HG03575 (cell line): ENCODE measurements around the gene YWHAB.

ENCODE experiments used
- ATAC-seq: cut with Tn5 transposase; IDR thresholded peaks from one replicate; pipeline ENCODE4 v1.9.1; 2021; ENCODE audit not compliant: unreplicated experiment, insufficient number of reproducible peaks, low FRiP score; ENCODE audit errors: extremely low read depth

YWHAB gene

DNA sequence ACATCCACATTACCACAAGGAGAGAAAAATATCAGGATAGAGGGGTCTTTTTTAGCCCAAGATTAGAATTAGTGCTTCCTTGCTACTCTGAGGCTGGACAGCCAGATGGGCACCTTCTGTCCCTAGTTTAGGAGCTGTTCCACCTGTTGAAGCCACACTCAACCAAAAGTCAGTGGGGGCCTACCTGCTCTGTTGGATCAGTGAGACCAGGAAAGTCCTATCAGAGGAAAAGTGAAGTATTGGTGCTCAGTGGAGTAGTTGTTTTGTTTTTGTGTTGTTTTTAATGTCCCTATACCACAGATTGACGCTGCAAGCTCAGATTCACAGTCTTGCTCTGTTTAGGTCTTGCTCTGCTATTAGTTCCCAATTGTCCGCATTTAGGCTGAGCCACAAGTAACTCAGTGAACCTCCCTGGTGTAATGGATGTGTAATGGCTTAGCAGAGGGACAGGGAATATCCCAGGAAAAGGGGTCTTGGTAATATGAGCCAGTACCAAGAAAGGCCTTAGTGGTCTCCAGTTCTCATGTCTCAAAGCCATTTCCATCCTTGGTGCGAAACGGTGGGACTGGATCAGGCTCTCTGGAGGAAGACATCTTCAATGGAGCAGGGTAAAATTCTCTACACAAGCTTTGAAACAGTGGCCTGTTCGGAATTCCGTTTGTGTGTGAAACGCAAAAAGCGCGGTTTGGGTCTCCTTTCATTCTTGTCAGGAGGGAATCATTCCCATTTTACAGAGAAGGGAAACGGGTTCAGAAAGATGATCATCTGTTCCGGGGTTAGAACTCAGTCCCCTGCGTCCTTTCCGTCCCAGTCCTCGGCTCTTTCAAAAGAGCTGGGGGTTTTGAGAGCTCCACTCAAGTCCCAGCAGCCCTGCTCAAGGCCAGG lies 23.7 kb downstream of the YWHAB start:
- no peak for ATAC-seq

- ATAC-seq, result no peak
These were observed 24.6 kb downstream of the YWHAB start, which contains the start of gene PABPC1L for GRCh38 chr20:44909872-44910689. Gene PABPC1L, plus strand, starts transcription at chr20:44910060. Its CDS starts 84 bp downstream, at chr20:44910144.

GRCh38 chr20:44910690-44911262 lies 25.3 kb downstream of the YWHAB start:
- ATAC-seq, result no peak

- ATAC-seq, result no peak
These were observed 25.9 kb downstream of the YWHAB start for GRCh38 chr20:44911264-44911921.

DNA sequence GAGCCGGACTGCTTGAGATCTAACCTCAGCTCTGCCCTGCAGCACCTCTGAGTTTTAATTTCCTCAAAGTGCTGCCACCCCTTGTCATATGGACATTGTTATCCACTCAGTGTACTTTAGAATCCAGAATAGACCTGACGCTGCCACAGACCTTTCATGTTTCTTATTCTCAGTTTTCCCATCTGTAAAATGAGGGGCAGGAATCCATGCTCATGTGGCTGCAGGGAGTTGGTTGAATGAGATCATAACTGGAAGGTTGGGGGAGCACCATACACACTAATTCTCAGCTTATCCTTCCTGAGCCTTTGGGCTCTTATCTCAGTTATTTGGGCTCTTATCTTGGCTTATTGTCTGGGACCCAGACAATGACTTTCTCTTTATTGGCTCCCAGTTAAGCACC lies 26.7 kb downstream of the YWHAB start:
- no peak for ATAC-seq

DNA sequence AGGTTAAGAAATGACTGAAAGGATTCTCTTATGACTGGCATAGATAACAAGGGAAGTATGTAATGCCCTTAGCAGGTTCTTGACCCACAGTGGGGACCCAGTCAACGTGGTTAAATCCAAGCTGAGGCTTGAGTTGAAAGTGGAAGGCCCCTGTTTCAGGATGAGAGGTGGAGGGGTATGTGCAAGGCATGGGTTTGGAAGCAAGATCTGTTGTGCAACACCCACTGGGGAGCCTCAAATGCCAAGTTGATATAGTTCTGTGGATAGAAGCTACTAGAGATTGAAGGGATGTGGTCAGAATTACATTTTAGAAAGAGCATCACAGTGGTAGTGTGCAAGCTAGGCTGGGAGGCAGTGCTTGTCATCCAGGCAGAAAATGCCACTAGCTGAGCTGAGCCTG lies 29.4 kb downstream of the YWHAB start:
- ATAC-seq, result no peak

DNA sequence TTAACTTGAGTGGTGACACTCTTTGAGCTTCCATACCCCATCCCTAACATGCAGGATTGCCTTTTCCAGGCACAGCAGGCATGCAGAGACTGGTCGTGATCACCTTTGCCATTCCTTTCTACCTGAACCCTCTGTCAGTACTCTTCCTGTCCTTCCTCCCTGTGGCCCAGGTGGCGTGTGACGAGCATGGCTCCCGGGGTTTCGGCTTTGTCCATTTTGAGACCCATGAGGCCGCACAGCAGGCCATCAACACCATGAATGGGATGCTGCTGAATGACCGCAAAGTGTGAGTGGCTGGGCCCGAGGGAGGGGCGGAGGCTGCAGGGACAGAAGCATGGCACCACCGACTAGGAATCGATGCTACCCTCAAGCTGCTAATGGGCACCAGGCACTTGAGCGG lies 31.1 kb downstream of the YWHAB start:
- ATAC-seq, result no peak

DNA sequence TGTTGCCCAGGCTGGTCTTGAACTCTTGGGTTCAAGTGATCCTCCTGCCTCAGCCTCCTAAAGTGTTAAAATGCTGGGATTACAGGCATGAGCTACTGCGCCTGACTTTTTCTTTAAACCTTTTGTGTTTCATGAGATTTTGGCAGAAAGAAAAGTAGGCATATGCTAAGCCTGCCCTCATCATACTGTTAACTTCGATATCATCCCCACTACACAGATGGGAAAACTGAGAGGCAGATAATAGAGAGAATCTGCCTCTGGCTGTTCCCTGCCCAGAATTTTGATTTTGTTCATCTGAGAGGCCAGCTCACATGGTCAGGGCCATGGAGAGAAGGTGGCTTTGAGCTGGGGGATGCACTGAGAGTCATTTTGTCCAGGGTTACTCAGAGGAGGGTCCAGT lies 31.9 kb downstream of the YWHAB start:
- ATAC-seq, result no peak

- ATAC-seq, result no peak
These were observed 32.8 kb downstream of the YWHAB start for GRCh38 chr20:44918342-44918741.

GRCh38 chr20:44918761-44919160 lies 33.3 kb downstream of the YWHAB start:
- ATAC-seq, result no peak

- ATAC-seq, result no peak
These were observed 35.9 kb downstream of the YWHAB start for GRCh38 chr20:44921447-44921846.

DNA sequence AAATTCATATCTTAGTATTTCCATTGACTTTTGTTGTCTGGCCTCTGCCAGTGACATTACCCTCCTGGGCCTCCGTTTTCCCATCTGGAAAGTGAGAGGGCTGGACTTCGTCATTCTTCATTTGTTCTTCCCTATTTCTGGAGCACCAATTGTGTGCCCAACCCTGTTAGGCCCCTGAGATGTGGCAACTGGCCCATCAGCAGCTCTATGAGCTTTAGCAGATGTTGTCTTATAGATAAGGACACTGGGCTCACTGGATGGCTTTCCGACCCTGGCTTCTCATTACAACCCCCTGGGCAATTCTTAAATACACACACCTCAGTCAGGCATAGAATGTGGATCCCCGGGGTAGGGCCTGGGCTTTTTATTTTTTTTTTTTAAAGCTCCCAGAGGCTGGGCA lies 39.0 kb downstream of the YWHAB start:
- no peak for ATAC-seq

- ATAC-seq, result no peak
These were observed 43.1 kb downstream of the YWHAB start for GRCh38 chr20:44928595-44928994.

GRCh38 chr20:44930517-44931168 lies 45.1 kb downstream of the YWHAB start:
- ATAC-seq, result no peak

DNA sequence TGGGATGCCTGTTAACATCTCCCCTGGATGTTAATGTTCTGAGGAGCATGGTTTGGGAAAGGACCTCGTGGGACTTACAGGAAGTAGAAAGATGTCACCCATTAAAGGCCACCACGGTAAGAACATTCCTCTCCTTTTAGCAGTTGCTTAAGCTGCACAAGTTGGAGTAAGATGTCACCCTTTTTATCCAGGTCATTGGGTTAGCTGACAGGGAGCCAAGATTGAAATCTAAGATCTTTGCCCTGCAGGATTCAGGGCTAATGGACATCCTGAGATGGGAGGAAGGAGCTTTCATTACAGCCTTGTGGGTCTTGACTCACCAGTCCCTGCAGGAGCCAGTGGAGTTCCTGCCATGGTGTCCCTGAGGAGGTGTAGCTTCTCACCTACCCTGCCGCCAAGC lies 46.4 kb downstream of the YWHAB start:
- ATAC-seq, result no peak

DNA sequence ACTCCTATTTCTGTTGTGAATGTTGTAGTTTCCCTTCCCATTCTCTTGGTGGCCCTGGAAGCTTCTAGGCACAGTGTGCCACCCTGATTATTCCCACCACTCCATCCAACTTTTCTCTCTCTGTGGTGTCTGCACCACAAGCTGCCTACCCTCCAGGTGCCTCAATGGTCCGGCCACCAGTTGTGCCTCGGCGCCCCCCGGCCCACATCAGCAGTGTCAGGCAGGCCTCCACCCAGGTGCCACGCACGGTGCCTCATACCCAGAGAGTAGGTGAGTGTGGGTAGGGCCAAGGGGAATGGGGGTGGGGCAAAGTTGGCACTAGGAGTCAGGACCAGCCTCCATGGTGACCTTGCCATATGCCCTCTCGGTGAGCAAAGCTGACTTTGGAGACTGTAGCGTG lies 47.4 kb downstream of the YWHAB start:
- no peak for ATAC-seq

DNA sequence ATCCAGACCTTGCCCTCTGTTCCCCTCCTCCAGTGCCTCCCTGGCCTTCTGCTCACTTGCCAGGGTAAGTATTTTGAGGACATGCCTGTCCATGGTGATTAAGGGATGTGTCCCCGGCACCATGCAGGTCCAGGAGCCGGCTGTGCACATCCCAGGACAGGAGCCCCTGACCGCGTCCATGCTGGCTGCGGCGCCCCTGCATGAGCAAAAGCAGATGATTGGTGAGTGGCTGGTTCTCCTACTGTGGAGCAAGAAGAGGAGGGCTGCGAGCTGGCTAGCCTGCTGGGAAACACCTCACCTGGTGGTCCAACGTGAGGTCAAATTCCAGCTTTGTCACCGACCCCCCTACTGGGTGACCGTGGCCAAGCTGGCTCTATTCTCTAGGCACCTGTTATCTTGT lies 51.0 kb downstream of the YWHAB start:
- ATAC-seq, result no peak

- no peak for ATAC-seq
These were observed 53.1 kb downstream of the YWHAB start for GRCh38 chr20:44938637-44939036.
